ENCODE results near the gene ZNF729.
"Not testable (repeated sequence)": the region's sequence is repeated elsewhere in the genome, so short reads cannot be mapped to it uniquely, and the experiment has no call there.

The ZNF729 gene

GRCh38 chr19:22263121-22263520 is 23.1 kb upstream of the ZNF729 start:
- Histone ChIP-seq H3K4me2 (ENCODE audit: low read depth, low read length, poor library complexity, severe bottlenecking) (no peak overlapping the region), H3F3A (ENCODE audit: low read depth) (no peaks in the 10 kb centered on the region), H3K27me3 (ENCODE audit: insufficient read depth, low read length, poor library complexity, severe bottlenecking) (no peaks in the 10 kb centered on the region), H3K36me3 (ENCODE audit: insufficient read depth, low read length) (no peaks in the 10 kb centered on the region), H3K4me3 (ENCODE audit: low read length, poor library complexity, severe bottlenecking) (no peak overlapping the region), H3K4me1 (ENCODE audit: insufficient read depth, low read length, poor library complexity, severe bottlenecking) (no peaks in the 10 kb centered on the region), H3K9ac (ENCODE audit: low read depth, low read length, poor library complexity, severe bottlenecking) (no peak overlapping the region), H3K79me2 (ENCODE audit: insufficient read depth, low read length) (no peaks in the 10 kb centered on the region), H3K9me3 (ENCODE audit: insufficient read depth, low read depth, low read length) (peaks cover 4% of the 10 kb centered on the region; the same call in 1 of the 2 replicates), H2AFZ (ENCODE audit: low read length) (no peak overlapping the region), H3K9me2 (replicated peaks; ENCODE audit: low read depth, low read length) (no peaks in the 10 kb centered on the region), H4K20me1 (ENCODE audit: insufficient read depth, low read length, poor library complexity, severe bottlenecking) (no peaks in the 10 kb centered on the region)
- no peak for TF ChIP-seq EZH2phosphoT487 (IDR thresholded peaks at IDR 0.05; ENCODE audit: borderline replicate concordance)
- TF ChIP-seq CTCF (conservative IDR thresholded peaks at IDR 0.05; ENCODE audit: low read length): no peak

DNA sequence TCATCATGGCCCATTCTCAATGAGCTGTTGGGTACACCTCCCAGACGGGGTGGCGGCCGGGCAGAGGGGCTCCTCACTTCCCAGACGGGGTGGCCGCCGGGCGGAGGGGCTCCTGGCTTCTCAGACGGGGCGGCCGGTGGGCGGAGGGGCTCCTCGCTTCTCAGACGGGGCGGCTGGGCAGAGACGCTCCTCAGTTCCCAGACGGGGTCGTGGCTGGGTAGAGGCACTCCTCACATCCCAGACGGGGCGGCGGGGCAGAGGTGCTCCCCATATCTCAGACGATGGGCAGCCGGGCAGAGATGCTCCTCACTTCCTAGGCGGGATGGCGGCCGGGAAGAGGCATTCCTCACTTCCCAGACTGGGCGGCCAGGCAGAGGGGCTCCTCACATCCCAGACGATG is 35.3 kb downstream of the ZNF729 start:
- not testable (repeated sequence) for H4K20me1 ChIP-seq (ENCODE audit: insufficient read depth, low read length, poor library complexity, severe bottlenecking); H2AFZ ChIP-seq (ENCODE audit: low read length); H3K4me2 ChIP-seq (ENCODE audit: low read depth, low read length, poor library complexity, severe bottlenecking); H3K4me3 ChIP-seq (ENCODE audit: low read length, poor library complexity, severe bottlenecking); H3K79me2 ChIP-seq (ENCODE audit: insufficient read depth, low read length); H3K9ac ChIP-seq (ENCODE audit: low read depth, low read length, poor library complexity, severe bottlenecking); H3K36me3 ChIP-seq (ENCODE audit: insufficient read depth, low read length); H3F3A ChIP-seq (ENCODE audit: low read depth); H3K9me2 ChIP-seq (replicated peaks; ENCODE audit: low read depth, low read length); H3K27me3 ChIP-seq (ENCODE audit: insufficient read depth, low read length, poor library complexity, severe bottlenecking); H3K4me1 ChIP-seq (ENCODE audit: insufficient read depth, low read length, poor library complexity, severe bottlenecking); H3K9me3 ChIP-seq (ENCODE audit: insufficient read depth, low read depth, low read length)

GRCh38 chr19:22326219-22326618 is 40.0 kb downstream of the ZNF729 start:
- H3K9ac ChIP-seq (ENCODE audit: low read depth, low read length, poor library complexity, severe bottlenecking): no peak overlapping the region
- TF ChIP-seq CTCF (conservative IDR thresholded peaks at IDR 0.05; ENCODE audit: low read length) (no peak), EZH2phosphoT487 (IDR thresholded peaks at IDR 0.05; ENCODE audit: borderline replicate concordance) (no peak)
- H3K36me3 ChIP-seq (ENCODE audit: insufficient read depth, low read length): no peaks in the 10 kb centered on the region
- H3K9me2 ChIP-seq (replicated peaks; ENCODE audit: low read depth, low read length): no peaks in the 10 kb centered on the region
- H3F3A ChIP-seq (ENCODE audit: low read depth): no peaks in the 10 kb centered on the region
- H3K4me2 ChIP-seq (ENCODE audit: low read depth, low read length, poor library complexity, severe bottlenecking): no peak overlapping the region
- no peaks in the 10 kb centered on the region for H3K4me1 ChIP-seq (ENCODE audit: insufficient read depth, low read length, poor library complexity, severe bottlenecking)
- no peak overlapping the region for H2AFZ ChIP-seq (ENCODE audit: low read length)
- no peaks in the 10 kb centered on the region for H4K20me1 ChIP-seq (ENCODE audit: insufficient read depth, low read length, poor library complexity, severe bottlenecking)
- peaks cover 8% of the 10 kb centered on the region; the same call in 1 of the 2 replicates for H3K9me3 ChIP-seq (ENCODE audit: insufficient read depth, low read depth, low read length)
- no peaks in the 10 kb centered on the region for H3K27me3 ChIP-seq (ENCODE audit: insufficient read depth, low read length, poor library complexity, severe bottlenecking)
- no peak overlapping the region for H3K4me3 ChIP-seq (ENCODE audit: low read length, poor library complexity, severe bottlenecking)
- H3K79me2 ChIP-seq (ENCODE audit: insufficient read depth, low read length): no peaks in the 10 kb centered on the region

DNA sequence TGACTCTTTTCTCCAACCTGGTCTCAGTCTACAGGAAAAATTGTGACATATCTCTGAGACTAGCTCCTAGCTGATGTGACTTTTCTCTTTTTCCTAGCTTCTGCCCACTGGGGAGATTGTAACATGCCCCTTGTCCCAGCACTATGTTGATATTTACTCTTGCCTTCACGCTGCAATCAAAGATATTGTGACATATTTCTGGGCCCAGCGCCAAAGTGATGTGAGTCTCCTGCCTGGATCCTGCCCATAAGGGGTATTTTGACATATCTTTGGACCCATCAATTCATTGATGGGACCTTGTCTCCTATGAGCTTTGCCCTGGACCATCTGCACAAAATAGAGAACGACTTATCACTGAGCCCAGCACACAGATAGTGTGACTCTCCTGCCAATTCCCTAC is 41.1 kb downstream of the ZNF729 start:
- Histone ChIP-seq H4K20me1 (ENCODE audit: insufficient read depth, low read length, poor library complexity, severe bottlenecking) (no peaks in the 10 kb centered on the region), H3K4me3 (ENCODE audit: low read length, poor library complexity, severe bottlenecking) (no peak overlapping the region), H3K9me3 (ENCODE audit: insufficient read depth, low read depth, low read length) (peaks cover 18% of the 10 kb centered on the region; the same call in 1 of the 2 replicates), H3K9me2 (replicated peaks; ENCODE audit: low read depth, low read length) (no peaks in the 10 kb centered on the region), H3F3A (ENCODE audit: low read depth) (no peaks in the 10 kb centered on the region), H3K36me3 (ENCODE audit: insufficient read depth, low read length) (no peaks in the 10 kb centered on the region), H2AFZ (ENCODE audit: low read length) (no peak overlapping the region), H3K4me1 (ENCODE audit: insufficient read depth, low read length, poor library complexity, severe bottlenecking) (no peaks in the 10 kb centered on the region), H3K27me3 (ENCODE audit: insufficient read depth, low read length, poor library complexity, severe bottlenecking) (no peaks in the 10 kb centered on the region), H3K9ac (ENCODE audit: low read depth, low read length, poor library complexity, severe bottlenecking) (no peak overlapping the region), H3K79me2 (ENCODE audit: insufficient read depth, low read length) (no peaks in the 10 kb centered on the region), H3K4me2 (ENCODE audit: low read depth, low read length, poor library complexity, severe bottlenecking) (no peak overlapping the region)
- TF ChIP-seq EZH2phosphoT487 (IDR thresholded peaks at IDR 0.05; ENCODE audit: borderline replicate concordance) (no peak), CTCF (conservative IDR thresholded peaks at IDR 0.05; ENCODE audit: low read length) (no peak)
